IPS-15b (cell line): Measurements from ENCODE around the gene ART5.

ENCODE experiments used
- H3K27me3 ChIP-seq: one replicate; pipeline ENCODE4 v1.6.1; 2013; ENCODE audit warnings: low read length; ENCODE audit not compliant: control insufficient read depth, insufficient read depth
- H3K36me3 ChIP-seq: one replicate; pipeline ENCODE4 v1.6.1; 2013; ENCODE audit warnings: low read length; ENCODE audit not compliant: control insufficient read depth, insufficient read depth
- H3K4me1 ChIP-seq: one replicate; pipeline ENCODE4 v1.6.1; 2013; ENCODE audit warnings: mild to moderate bottlenecking, low read length; ENCODE audit not compliant: control insufficient read depth, insufficient read depth
- H3K4me3 ChIP-seq: one replicate; pipeline ENCODE4 v1.5.1; 2013; ENCODE audit warnings: low read depth, low read length
- H3K9ac ChIP-seq: one replicate; pipeline ENCODE4 v1.6.1; 2013; ENCODE audit warnings: low read depth, mild to moderate bottlenecking, low read length
- H3K9me3 ChIP-seq: one replicate; pipeline ENCODE4 v1.6.1; 2013; ENCODE audit warnings: mild to moderate bottlenecking, low read length; ENCODE audit not compliant: control insufficient read depth, insufficient read depth

ART5 gene

DNA sequence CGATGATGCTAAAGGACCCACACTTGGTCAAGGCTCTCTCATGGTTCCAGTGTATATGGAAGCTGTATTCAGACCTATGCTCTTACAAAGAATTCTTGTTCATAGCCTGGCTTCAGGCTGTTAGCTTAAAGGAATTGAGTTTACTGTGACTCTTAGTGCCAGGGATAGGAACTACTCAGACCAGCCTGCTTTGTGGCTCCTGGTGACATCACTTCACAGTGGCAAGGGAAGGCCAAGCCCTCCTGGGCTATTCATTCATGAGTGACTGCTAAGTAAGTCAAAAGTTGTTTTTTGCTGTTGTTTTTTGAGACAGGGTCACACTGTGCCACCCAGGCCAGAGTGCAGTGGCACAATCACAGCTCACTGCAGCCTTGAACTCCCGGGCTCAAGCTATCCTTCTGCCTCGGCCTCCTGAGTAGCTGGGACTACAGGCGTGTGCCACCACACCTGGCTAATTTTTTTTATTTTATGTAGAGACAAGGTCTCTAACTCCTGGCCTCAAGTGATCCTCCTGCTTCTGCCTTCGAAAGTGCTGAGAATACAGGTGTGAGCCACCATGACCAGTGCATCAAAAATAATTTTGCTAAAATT lies 9.6 kb downstream of the ART5 start:
- no peak overlapping the region for H3K9ac ChIP-seq
- H3K9me3 ChIP-seq: no peaks in the 10 kb centered on the region
- no peak overlapping the region for H3K4me3 ChIP-seq
- H3K4me1 ChIP-seq: no peaks in the 10 kb centered on the region
- no peaks in the 10 kb centered on the region for H3K27me3 ChIP-seq
- H3K36me3 ChIP-seq: no peaks in the 10 kb centered on the region

DNA sequence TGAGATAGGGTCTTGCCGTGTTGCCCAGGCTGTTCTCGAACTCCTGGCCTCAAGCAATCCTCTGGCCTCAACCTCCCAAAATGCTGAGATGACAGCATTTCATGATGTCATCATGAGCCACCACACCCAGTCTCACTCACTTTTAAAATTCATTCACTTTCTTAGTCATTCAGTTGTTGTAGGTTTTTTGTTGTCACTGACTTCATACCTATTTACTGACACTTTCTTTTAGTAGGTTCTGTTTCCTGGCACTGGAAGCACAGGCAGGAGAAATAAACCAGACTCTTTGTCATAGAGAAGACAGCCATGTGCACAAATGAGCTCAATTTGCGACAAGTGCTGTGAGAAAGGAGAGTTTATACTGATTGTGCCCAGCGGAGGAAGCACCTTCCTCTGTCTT lies 10.5 kb downstream of the ART5 start:
- no peaks in the 10 kb centered on the region for H3K27me3 ChIP-seq
- no peaks in the 10 kb centered on the region for H3K9me3 ChIP-seq
- H3K9ac ChIP-seq: no peak overlapping the region
- H3K4me3 ChIP-seq: no peak overlapping the region
- no peaks in the 10 kb centered on the region for H3K4me1 ChIP-seq
- no peaks in the 10 kb centered on the region for H3K36me3 ChIP-seq

DNA sequence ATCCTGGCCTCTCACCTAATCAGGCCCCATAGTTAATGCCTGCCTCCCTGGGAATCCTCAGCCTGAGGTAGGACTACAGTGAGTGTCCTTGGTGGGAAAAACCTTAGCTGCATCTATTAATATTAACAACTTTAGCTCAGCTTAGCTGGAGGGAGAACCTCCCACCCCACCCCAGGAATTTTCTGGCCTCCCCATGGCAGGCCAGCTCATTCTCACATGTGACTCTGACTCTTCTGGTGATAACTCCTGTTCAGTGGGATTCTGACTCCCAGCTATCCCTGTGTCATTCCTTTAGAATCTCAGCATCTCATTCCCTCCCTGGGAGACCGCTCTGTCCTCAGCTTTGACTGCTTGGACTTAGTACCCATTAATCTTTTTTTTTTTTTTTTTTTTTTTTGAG lies 14.5 kb downstream of the ART5 start:
- Histone ChIP-seq H3K9ac (no peak overlapping the region), H3K27me3 (no peaks in the 10 kb centered on the region), H3K36me3 (no peaks in the 10 kb centered on the region), H3K4me1 (no peaks in the 10 kb centered on the region), H3K4me3 (no peak overlapping the region), H3K9me3 (no peaks in the 10 kb centered on the region)

DNA sequence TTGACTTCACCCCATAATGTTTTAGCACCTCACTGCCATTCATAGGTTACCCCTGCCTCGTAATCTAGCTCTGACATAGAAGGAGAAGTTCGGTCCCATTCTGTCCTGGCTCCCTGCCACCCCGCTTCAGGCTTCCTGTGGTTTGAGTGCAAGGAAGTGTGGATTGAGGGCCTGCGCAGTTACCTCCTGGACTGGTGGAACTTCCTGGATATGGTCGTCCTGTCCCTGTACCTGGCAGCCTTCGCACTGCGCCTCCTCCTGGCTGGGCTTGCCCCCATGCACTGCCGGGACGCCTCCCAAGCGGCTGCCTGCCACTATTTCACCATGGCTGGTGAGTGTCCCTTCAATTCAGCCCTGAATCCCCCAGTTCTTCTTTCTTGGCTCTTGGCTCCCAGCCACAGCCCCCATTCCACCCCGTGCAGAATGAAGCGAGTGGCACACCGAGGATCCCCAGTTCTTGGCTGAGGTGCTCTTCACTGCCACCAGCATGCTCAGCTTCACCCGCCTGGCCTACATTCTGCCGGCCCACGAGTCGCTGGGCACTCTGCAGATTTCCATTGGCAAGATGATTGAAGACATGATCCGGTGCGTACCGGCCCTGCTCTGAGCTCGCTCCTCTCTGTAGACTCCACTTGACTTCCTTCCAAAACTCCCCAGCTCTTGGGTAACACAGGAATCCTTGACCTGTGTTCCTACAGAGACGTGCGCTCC lies 15.4 kb downstream of the ART5 start:
- Histone ChIP-seq H3K4me3 (no peak overlapping the region), H3K4me1 (no peaks in the 10 kb centered on the region), H3K36me3 (no peaks in the 10 kb centered on the region), H3K9ac (no peak overlapping the region), H3K27me3 (no peaks in the 10 kb centered on the region), H3K9me3 (no peaks in the 10 kb centered on the region)

DNA sequence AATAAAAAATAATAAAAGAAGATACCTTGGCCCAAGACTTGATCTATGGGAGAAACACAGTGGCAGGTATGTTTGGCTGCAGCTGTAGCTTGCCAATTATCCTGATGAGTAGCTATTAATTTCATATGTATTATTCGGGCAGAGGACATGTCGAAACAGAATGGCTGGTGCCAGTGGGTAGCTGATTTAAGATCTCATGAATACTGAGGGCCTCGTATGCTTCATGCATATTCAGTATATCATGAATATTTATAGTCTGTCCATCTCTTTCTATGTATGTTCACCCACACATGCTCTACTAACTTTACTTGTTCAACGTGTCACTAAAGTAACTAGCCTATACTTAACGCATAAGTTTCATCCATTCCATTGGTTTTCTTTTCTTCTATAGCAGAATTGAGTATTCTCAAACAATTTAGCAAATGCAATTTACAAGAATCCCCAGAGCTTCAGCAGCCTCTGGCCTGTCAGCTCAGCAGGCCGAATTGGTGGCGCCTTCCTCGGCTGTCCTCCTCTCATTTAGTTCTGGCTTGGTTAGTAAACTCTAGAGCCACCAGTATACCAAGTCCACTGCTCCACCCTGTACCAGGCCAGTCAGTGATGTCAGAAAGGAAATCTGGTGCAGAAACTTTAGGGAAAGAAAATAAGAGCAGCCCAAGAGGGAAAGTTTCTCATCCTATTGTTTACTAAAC lies 17.9 kb downstream of the ART5 start:
- H3K9ac ChIP-seq: no peak overlapping the region
- no peaks in the 10 kb centered on the region for H3K36me3 ChIP-seq
- H3K27me3 ChIP-seq: no peaks in the 10 kb centered on the region
- no peak overlapping the region for H3K4me3 ChIP-seq
- H3K4me1 ChIP-seq: no peaks in the 10 kb centered on the region
- no peaks in the 10 kb centered on the region for H3K9me3 ChIP-seq

DNA sequence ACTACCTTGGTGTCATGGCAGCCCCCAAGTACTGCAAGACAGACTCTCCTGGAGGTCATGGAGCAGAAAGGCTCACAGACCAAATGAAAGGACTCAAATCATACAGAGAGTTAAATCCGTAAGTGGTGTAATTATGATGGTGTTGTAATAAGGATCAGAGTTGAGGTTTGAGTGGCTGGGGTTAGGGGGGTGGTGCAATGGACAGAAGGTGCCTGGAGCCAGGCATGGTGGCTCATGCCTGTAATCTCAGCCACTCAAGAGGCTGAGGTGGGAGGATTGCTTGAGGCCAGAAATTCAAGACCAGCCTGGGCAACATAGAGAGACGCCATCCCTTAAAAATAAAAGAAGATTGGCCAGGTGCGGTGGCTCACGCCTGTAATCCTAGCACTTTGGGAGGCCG lies 18.7 kb downstream of the ART5 start:
- H3K9me3 ChIP-seq: no peaks in the 10 kb centered on the region
- H3K27me3 ChIP-seq: no peaks in the 10 kb centered on the region
- H3K4me3 ChIP-seq: no peak overlapping the region
- no peak overlapping the region for H3K9ac ChIP-seq
- H3K36me3 ChIP-seq: no peaks in the 10 kb centered on the region
- no peaks in the 10 kb centered on the region for H3K4me1 ChIP-seq

DNA sequence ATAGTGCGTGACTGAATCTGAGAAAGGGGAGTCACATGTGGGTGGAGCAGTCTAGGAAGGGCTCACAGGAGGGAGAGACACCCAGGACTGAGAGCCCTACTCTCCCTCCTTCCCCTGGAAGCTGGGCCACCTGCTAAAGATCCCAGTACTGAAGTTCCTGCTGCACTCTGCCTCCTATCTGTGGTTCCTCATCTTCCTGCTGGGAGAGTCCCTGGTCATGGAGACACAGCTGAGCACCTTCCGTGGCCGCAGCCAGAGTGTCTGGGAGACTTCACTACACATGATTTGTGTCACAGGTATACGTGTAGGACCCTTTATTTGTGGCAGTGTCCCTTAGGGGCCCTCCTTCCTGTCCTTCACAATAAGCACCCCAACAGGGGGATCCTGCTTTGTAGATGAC lies 19.3 kb downstream of the ART5 start:
- H3K9ac ChIP-seq: no peak overlapping the region
- H3K36me3 ChIP-seq: no peaks in the 10 kb centered on the region
- H3K4me3 ChIP-seq: no peak overlapping the region
- no peaks in the 10 kb centered on the region for H3K27me3 ChIP-seq
- H3K9me3 ChIP-seq: no peaks in the 10 kb centered on the region
- no peaks in the 10 kb centered on the region for H3K4me1 ChIP-seq

DNA sequence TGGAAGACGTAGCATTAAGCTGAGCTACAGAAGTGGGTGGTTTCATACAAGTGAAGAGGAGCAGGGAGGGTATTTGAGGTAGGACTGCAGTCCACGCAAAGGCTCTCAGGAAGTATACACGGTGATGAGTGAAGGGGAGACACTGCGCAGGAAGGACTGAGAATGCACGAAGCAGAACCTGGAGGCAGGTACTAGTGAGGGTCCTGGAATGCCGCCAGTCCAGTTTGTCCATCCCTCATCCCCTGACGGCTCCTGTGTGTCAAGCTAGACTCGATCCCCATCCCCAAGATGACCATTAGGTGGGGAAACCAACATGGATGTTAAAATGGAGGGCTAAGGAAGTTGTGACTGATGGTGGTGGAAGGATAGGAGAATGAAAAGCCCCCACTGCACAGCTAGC lies 23.8 kb downstream of the ART5 start:
- H3K27me3 ChIP-seq: no peaks in the 10 kb centered on the region
- H3K4me1 ChIP-seq: no peaks in the 10 kb centered on the region
- H3K36me3 ChIP-seq: no peaks in the 10 kb centered on the region
- no peak overlapping the region for H3K9ac ChIP-seq
- H3K9me3 ChIP-seq: no peaks in the 10 kb centered on the region
- H3K4me3 ChIP-seq: no peak overlapping the region

DNA sequence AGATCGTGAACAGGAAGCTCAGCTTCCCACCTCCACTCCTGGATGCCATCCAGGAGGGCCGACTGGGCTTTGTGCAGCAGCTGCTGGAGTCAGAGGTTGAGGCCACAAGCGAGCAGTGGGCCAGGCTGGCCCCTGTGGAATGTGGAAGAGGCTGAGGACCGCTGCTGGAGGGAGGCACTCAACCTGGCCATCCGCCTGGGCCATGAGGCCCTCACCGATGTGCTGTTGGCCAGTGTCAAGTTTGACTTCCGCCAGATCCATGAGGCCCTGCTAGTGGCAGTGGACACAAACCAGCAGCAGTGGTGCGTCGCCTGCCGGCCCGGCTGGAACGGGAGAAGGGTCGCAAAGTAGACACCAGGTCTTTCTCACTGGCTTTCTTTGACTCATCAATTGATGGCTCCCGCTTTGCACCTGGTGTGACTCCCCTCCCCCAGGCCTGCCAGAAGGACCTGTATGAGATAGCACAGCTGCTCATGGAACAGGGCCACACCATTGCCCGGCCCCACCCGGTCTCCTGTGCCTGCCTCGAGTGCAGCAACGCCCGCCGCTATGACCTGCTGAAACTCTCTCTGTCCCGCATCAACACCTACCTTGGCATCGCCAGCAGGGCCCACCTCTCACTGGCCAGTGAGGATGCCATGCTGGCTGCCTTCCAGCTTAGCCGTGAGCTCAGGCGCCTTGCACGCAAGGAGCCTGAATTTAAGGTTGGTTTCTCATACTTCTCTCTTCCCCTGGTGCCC lies 24.9 kb downstream of the ART5 start:
- Histone ChIP-seq H3K9me3 (no peaks in the 10 kb centered on the region), H3K4me3 (no peak overlapping the region), H3K9ac (no peak overlapping the region), H3K36me3 (no peaks in the 10 kb centered on the region), H3K27me3 (no peaks in the 10 kb centered on the region), H3K4me1 (no peaks in the 10 kb centered on the region)

DNA sequence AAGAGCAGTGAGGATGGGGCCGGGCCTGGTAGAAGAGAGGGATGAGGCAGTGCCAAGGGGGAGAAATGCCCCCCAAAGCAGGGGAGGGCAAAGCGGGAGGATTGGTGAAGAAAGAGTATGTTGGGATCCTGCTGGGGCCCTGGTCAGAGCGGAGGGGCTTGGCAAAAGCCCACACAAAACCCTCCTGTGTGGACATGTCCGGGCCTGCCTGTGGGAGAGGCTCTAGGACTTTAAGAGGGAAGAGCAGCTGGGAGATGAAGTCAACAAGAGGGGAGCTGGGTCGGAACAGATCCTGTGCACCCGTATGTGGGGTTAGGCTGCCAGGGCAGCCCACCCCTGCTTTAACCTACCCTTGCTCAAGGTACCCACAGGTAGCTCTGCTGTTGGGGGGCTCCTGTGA lies 25.8 kb downstream of the ART5 start:
- Histone ChIP-seq H3K27me3 (no peaks in the 10 kb centered on the region), H3K9ac (no peak overlapping the region), H3K4me1 (no peaks in the 10 kb centered on the region), H3K9me3 (no peaks in the 10 kb centered on the region), H3K36me3 (no peaks in the 10 kb centered on the region), H3K4me3 (no peak overlapping the region)

DNA sequence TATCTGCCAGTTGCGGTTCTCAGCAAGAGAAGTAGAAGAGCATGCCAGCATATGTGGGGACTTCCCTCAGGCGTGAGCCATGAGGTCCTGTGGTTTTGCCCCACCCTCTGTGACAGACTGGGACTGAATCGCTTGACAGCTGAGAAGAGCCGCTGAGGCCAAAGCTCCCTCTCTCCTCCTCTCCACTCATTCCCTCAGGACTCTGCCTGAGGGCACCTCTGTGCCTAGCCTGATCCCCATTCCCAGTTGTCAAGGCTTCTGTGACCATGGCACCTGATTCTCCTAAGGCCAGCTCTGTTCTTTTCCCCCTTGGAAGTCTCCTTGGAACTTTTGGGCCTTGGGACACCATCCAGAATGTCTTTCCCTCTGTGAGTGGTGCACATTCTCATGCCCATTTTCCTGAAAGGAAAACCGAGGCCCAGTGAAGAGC lies 27.0 kb downstream of the ART5 start:
- Histone ChIP-seq H3K9ac (no peak overlapping the region), H3K4me3 (no peak overlapping the region), H3K9me3 (no peaks in the 10 kb centered on the region), H3K36me3 (no peaks in the 10 kb centered on the region), H3K27me3 (no peaks in the 10 kb centered on the region), H3K4me1 (no peaks in the 10 kb centered on the region)
